GM12892 (cell line): Measurements from ENCODE around the gene MRC1.

ENCODE experiments used
- POLR2A ChIP-seq: IDR thresholded peaks from 2 replicates; pipeline ENCODE4 v1.6.1; 2011; ENCODE audit warnings: low read depth, low read length, control low read depth
- POLR2AphosphoS5 ChIP-seq: IDR thresholded peaks from 2 replicates; pipeline ENCODE4 v1.6.1; 2011; ENCODE audit warnings: low read depth, low read length, control low read depth
- TAF1 ChIP-seq: IDR thresholded peaks from 2 replicates; pipeline ENCODE4 v1.6.1; 2011; ENCODE audit warnings: low read depth, mild to moderate bottlenecking, control low read depth, low read length, borderline replicate concordance

DNA sequence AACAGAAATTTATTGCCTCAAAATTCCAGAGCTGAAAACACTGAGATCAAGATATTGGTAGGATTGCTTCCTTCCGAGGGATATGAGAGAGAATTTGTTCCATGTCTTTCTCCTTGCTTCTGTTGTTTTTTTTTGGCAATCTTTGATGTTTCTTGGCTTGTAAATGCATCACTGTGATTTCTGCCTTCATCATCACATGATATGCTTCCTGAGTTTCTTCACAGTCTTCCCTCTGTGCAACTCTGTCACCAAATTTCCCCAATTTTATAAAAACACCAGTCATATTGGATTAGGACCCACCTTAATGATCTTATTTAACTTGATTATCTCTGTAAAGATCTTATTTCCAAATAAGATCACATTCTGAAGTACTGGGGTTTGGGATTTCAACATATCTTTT, 42.4 kb upstream of the MRC1 start:
- TF ChIP-seq POLR2AphosphoS5 (no peak), POLR2A (no peak), TAF1 (no peak)
